Activated T-cell treated with anti-CD3 and anti-CD28 coated beads for 1 hour (primary cell): ENCODE results near the gene MDH2.
"Not testable (repeated sequence)": the region's sequence is repeated elsewhere in the genome, so short reads cannot be mapped to it uniquely, and the experiment has no call there.

Experiments
- DNase-seq: peaks from one replicate; pipeline ENCODE4 v3.0.0-alpha.2; 2020; ENCODE audit warnings: low read depth

Gene MDH2

DNA sequence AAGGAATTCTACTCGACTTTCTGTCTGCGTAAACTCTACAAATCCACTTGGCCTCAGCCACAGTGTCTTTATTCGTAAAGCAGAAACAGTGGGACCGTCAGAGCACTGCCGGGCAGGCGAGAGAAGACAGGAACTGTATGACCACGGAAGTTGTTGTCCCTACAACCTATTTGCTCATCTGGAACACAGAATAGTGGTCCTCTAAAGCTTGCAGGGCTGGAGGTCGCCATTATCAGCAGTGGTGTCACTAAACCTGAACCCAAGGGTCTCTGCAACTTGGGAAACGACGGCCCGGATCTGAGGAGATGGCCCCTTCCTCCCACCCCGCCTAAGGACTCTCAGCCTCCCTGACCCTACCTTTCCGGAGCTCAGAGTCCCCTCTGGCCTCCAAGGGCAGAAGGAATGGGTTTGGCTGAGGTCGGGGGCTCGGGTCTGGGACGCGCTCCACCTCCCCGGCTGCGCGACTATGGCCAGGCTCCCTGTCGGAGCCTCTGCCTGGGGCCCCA, 548 bp upstream of the MDH2 start:
- DNase-seq, result no peak

- no peak for DNase-seq
Observed at GRCh38 chr7:76048668-76048988, 722 bp downstream of the MDH2 start.

GRCh38 chr7:76049295-76049694, 1.4 kb downstream of the MDH2 start:
- no peak for DNase-seq

- DNase-seq, result no peak
Observed at GRCh38 chr7:76050545-76050944, 2.6 kb downstream of the MDH2 start.

- DNase-seq, result no peak
Observed at GRCh38 chr7:76051840-76052239, 3.9 kb downstream of the MDH2 start.

- not testable (repeated sequence) for DNase-seq
Observed at GRCh38 chr7:76052681-76053080, 4.8 kb downstream of the MDH2 start.

GRCh38 chr7:76053461-76053860, 5.6 kb downstream of the MDH2 start:
- DNase-seq, result no peak

- DNase-seq, result no peak
Observed at GRCh38 chr7:76054123-76055120, 6.5 kb downstream of the MDH2 start.

DNA sequence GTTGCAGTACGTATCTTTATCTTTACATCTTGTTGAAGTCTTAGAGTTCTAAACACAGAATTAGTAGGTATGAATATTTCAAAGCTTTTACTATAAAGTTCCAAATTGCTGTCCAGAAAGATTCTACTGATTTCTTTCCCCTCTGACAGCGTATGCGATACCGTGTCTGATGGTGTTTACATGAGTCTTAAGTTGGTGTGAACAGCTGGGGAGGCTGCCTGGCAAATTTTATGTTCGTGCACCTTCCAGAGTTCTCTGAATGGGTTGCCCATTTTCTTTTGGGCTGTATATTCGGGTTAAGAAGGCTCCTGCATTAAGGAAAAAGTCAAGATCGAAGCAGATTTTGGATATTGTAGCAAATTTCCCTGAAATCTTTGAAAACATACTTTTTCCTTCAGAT, 8.3 kb downstream of the MDH2 start:
- DNase-seq, result no peak

DNA sequence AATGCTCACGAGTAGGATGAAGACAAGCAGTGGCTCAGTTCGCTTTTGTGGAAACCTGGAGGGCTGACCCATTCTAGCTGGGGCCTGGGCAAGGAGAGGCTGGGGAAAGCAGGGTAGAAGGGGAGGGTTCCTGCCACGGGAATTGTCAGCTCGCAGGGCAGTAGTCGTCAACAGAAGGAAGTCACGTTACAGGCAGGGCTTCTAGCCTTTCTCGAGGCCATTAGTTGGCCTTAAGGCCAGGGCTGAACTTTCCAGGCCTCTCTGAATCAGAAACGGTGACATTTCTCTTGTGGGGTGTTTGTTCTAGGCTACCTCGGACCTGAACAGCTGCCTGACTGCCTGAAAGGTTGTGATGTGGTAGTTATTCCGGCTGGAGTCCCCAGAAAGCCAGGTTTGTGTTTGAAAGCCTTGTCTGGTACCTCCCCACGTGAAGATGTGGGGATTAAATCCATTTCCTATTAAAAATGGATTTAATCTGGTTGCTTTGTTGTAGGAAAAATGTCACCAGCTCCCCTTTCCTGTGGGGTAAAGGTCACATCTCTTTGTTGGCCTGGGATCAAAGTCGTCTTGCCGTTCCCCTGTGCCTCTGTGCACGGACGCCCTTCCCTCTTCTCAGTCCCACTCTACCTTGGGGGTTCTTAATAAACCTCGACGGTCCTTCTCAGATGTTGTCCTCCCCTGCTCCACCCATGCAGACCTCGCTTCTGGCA, 9.4 kb downstream of the MDH2 start:
- DNase-seq, result no peak

DNA sequence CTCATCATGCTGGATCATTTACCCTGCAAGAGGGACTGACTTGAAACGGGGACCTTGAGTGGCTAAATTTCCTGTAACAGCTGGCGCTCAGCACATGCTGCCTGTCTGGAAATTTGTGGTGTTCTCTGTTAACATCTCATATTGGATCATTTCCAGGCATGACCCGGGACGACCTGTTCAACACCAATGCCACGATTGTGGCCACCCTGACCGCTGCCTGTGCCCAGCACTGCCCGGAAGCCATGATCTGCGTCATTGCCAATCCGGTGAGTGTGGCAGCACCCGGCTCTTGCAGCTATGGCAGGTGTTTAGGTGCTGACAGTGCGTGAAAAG, 9.9 kb downstream of the MDH2 start:
- DNase-seq, result no peak

GRCh38 chr7:76058745-76059144, 10.8 kb downstream of the MDH2 start:
- not testable (repeated sequence) for DNase-seq

- DNase-seq, result no peak
Observed at GRCh38 chr7:76060842-76061241, 12.9 kb downstream of the MDH2 start.

GRCh38 chr7:76062254-76062653, 14.3 kb downstream of the MDH2 start:
- no peak for DNase-seq

- no peak for DNase-seq
Observed at GRCh38 chr7:76063114-76063513, 15.2 kb downstream of the MDH2 start.

- DNase-seq, result no peak
Observed at GRCh38 chr7:76063525-76063924, 15.6 kb downstream of the MDH2 start.

GRCh38 chr7:76064208-76064970, 16.5 kb downstream of the MDH2 start:
- no peak for DNase-seq

GRCh38 chr7:76065016-76065612, 17.2 kb downstream of the MDH2 start:
- DNase-seq, result no peak

DNA sequence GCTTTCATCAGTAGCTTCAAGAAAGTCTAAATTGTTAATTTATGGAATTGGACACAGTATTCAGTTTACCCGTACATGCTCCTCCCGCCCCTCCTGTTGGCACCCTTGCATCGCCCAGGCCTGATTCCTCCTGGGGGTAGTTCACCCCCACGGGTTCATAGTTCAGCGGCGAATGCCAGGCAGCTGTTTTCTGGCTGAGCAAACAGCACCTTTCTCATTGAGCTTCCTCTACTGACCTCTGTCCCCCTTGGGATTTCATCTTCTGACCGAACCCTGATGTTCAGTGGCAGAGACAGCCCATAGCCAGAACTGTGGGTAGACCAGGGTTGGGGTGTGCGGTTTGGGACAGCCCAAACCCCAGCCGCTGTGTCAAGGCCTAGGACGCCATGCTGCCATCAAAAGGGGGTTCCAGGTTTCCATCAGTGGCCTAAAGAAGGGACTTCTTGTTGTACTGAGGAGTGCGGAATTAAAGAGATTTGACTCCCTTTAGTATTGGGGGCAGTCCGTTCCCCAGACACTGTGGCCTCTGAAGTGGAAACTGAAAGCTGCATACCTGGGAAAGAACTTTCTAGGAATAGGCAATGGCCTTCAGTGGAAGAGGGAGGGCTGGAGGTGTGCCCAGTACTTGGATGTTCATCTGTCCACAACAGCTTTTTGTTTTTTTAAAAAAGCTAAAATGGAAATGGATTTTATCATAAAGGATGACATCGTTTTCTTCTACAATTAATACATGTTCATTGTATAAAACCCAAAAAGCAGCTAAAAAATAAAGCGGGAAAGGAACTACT, 19.0 kb downstream of the MDH2 start:
- no peak for DNase-seq

DNA sequence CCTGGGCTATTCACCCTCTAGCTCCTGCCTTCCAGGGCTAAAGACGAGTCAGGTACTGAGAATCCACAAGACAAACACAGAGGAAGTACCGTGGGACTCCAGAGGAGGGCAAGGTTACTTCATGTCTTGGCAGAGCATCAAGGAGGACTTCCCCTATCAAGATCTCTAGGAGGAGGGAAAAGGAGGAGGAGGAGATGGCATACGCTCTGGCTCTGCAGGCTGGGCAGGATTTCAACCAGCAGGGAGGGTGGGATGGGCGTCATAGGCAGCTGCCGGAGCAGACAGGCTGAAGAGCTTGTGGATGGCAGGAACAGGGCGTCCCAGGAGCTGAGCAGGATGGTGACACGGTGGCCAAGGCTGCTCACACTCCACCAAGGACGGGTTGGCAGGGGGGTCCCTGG, 21.3 kb downstream of the MDH2 start:
- no peak for DNase-seq
